HG03558 (cell line): ENCODE results near the gene BCL2.
"Not testable (repeated sequence)": the region's sequence is repeated elsewhere in the genome, so short reads cannot be mapped to it uniquely, and the experiment has no call there.

Experiments used
- ATAC-seq: cut with Tn5 transposase; IDR thresholded peaks from one replicate; pipeline ENCODE4 v1.9.1; 2021; ENCODE audit warnings: moderate number of reproducible peaks; ENCODE audit not compliant: unreplicated experiment; ENCODE audit errors: extremely low read depth

The BCL2 gene

GRCh38 chr18:63208676-63209075, 110.9 kb downstream of the BCL2 start:
- ATAC-seq, result no peak

- ATAC-seq, result no peak
Observed at GRCh38 chr18:63207835-63208234, 111.7 kb downstream of the BCL2 start.

- no peak for ATAC-seq
Observed at GRCh38 chr18:63207143-63207790, 112.3 kb downstream of the BCL2 start.

DNA sequence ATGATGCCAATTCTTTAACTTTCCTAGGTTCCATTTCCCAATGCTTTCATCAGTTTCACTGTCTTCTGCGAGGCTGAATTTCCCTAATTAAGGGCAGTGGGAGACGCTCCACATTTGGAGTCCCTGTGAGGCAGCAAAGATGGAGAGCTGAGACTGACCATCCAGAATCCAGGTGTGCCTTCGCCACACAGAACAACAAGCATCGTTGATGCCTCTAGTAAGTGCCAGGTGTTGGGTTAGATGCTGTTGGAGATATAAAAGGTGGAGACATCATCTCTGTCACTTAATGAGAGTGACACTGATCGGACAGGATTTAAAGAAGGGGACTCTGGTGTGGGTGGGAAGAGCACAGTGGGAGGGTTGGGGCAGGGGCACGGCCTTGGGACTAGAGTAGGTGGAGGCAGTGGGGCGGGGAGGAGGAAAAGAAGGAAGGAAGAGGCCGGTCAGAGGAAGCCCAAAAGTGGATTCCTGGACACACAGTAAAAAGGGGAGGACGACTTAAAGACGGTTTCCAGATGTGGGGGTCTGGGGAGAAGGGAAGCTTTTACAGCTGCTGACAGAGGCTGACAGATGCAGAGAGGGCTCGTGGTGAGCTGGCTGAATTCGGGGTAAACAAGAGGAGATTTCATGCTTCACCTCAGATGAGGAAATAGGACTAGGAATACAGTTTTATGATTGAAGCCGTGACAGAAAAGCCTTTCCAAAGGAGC, 113.0 kb downstream of the BCL2 start:
- ATAC-seq, result no peak

DNA sequence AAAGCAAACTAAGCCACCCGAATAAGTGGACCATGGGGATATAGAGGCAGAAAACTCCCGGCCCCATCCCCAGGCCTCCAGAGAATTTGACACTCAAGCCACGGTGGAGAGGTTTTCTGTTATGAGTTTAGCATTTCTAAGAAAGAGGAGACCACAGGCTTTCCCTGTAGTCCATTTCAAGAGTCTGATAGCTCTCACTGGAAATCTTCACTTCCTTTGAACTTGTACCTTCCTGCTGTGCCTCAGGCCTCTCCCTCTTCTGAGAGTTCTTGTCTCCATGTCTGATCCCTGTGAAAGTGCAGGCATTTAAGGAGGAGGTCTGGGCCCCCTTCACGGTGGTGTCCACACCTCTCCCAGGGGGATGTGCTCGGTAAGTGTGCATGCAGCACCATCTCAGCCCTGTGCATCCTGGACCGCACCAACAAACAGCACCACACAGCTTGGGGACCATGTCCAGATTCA, 113.7 kb downstream of the BCL2 start:
- no peak for ATAC-seq

GRCh38 chr18:63203497-63203896, 116.1 kb downstream of the BCL2 start:
- ATAC-seq, result no peak

DNA sequence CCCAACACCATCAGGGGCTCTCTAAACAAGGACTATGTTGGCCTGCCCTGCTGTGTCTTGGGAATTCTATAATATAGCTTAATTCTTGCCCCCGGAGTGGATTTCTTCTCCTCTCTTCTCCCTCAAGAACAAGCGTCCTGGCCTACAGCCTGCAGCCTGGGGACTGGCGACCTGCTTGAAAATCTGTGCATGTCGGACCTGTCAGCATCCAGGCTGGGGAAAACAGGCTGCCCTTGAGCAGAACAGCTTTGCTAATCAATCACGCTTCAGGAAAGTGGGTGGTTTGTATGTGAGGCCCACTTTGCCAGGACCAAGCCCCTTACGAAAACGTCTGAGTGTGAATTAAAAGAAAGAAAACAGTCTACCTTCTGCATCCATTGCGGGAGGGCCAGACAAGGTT, 116.7 kb downstream of the BCL2 start:
- ATAC-seq, result no peak

- not testable (repeated sequence) for ATAC-seq
Observed at GRCh38 chr18:63201456-63201855, 118.1 kb downstream of the BCL2 start.

DNA sequence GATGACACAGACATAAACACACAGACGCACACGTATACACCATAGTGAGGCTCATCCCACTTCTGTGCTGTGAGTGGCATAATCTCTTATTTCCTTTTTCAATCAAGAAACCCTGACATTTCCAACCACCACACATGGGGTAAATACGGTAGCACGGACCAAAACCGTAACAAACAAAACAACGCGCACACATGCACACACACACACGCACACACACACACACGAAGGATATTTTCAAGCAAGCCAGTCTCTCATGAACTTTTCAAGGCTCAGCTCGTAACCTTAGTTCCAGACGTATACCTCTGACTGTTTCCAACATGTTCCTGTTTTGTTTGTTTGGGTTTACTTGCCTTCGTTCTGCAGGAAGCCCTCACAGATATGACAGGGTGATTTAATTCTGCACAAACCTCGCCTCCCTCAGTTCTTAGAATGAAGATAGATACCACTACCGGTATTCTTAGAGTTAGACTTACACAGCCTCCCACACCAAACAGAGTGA, 119.8 kb downstream of the BCL2 start:
- ATAC-seq, result no peak

GRCh38 chr18:63198868-63199742, 120.5 kb downstream of the BCL2 start:
- no peak for ATAC-seq

- no peak for ATAC-seq
Observed at GRCh38 chr18:63198098-63198760, 121.3 kb downstream of the BCL2 start.

- no peak for ATAC-seq
Observed at GRCh38 chr18:63197246-63197869, 122.2 kb downstream of the BCL2 start.

DNA sequence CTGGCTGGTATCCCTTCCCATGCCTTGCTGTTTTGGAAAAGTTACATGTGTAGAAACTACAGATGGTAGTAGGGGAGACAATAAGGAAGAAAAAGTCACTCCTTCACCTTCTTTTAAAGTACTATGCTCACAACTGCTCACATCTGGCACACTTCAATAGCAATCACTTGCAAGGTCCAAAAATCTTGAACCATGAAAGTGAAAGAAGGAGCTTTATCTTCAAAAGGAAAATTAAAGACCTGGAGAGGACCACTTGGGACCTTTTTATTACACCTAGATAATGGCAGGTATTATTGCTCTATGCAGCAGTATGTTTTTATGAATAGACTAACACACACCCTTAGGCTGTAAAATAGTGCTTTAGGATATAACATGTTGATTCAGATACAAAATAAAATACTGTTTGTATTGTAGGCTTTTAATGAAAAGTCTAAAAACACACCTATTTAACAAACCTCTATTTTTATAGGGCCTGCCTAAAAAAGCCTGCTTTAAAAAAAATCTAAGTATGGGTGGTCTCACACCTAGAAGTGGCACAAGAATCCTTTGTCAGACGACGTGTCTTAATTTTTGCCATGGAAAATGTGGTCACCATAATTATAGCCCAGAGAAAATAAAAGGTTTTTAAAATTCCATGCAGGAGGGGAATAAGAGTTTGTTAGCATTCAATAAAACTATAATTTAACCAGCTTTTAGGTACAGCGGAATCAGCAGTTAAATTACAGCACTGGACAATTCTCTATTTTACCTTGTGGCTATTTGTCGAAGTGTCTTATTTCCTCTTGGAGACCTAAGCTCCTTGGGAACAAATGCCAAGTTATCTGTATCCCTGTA, 124.0 kb downstream of the BCL2 start:
- no peak for ATAC-seq

GRCh38 chr18:63192885-63193349, 126.7 kb downstream of the BCL2 start:
- peak; percentile 33 for ATAC-seq

- peak; percentile 16 for ATAC-seq
Observed at GRCh38 chr18:63192126-63192884, 127.3 kb downstream of the BCL2 start.

DNA sequence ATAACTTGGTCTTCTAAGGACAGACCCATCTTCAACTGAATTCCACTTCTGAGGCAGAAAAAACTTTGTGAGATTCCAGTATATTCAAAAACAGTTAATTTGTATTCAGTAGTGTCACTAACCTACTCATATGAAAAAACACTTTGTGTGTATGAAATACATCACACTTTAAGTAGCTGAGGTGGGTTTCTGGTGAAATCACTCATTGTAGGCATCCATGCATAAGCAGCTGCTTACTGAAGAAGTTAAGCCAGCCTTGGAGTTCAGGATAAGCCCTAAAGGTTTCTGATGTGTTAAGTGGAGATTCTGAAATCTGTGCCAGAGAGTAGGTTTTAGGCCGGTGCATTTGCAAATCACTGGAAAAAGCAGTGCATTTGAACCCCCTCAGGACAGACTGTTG, 128.2 kb downstream of the BCL2 start:
- ATAC-seq, result no peak

DNA sequence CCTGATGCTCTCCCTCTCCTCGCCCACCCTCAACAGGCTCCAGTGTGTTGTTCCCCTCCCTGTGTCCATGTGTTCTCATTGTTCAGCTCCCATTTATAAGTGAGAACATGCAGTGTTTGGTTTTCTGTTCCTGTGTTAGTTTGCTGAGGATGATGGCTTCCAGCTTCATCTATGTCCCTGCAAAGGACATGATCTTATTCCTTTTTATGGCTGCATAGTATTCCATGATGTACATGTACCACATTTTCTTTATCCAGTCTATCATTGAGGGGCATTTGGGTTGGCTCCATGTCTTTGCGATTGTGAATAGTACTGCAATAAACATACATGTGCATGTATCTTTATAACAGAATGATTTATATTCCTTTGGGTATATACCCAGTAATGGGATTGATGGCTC, 128.7 kb downstream of the BCL2 start:
- not testable (repeated sequence) for ATAC-seq

GRCh38 chr18:63189817-63190216, 129.8 kb downstream of the BCL2 start:
- ATAC-seq, result no peak
